ENCODE measurements around the gene SPAST.
A peak's percentile ranks its signal among the peaks of the same experiment; 100 is the strongest.
"Not testable (repeated sequence)": the region's sequence is repeated elsewhere in the genome, so short reads cannot be mapped to it uniquely, and the experiment has no call there.

SPAST gene

GRCh38 chr2:32063310-32064020 is at the start of gene SPAST:
Gene SPAST (plus strand): TSS chr2:32063556. CDS start chr2:32063832, 276 bp downstream.
- in situ Hi-C loops (cut with MboI; ENCODE audit: low pct_unique_long_range_greater_than_20kb, low sequenced_read_pairs), result no loop called here
- DNase-seq, result peak; percentile 99

- in situ Hi-C loops (cut with MboI; ENCODE audit: low pct_unique_long_range_greater_than_20kb, low sequenced_read_pairs); DNase-seq: not testable (repeated sequence)
Observed at GRCh38 chr2:32018789-32019482, 44.4 kb upstream of the SPAST start.

DNA sequence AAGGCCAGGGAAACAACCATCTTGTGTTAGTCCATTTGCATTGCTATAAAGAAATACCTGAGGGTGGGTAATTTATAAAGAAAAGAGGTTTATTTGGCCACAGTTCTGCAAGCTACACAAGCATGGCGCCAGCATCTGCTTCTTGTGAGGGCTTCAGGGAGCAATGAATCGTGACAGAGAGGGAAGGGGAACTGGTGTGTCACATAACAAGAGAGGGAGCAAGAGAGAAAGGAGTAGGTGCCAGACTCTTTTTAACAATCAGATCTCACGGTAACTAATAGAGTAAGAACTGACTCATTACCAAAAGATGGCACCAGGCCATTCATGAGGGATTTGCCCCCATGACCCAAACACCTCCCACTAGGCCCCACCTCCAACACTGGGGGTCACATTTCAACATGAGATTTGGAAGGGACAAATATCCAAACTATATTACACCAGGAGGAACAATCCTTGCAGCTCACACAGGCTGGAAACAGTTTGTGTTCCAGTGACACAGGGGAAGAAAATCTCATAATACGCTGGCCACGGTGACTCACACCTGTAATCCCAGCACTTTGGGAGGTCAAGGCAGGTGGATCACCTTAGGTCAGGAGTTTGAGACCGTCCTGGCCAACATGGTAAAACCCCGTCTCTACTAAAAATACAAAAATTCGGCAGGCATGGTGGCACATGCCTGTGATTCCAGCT is 29.0 kb upstream of the SPAST start:
- in situ Hi-C loops (cut with MboI; ENCODE audit: low pct_unique_long_range_greater_than_20kb, low sequenced_read_pairs); DNase-seq: not testable (repeated sequence)

GRCh38 chr2:32039447-32040219 is 23.7 kb upstream of the SPAST start, which contains the start of gene DPY30:
Gene DPY30 (minus strand): TSS chr2:32039805. CDS start chr2:32039456, 349 bp downstream.
- in situ Hi-C loops (cut with MboI; ENCODE audit: low pct_unique_long_range_greater_than_20kb, low sequenced_read_pairs), result no loop called here
- peak; percentile 93 for DNase-seq

- DNase-seq, result no peak
- in situ Hi-C loops (cut with MboI; ENCODE audit: low pct_unique_long_range_greater_than_20kb, low sequenced_read_pairs), result no loop called here
Observed at GRCh38 chr2:32043561-32043960, 19.8 kb upstream of the SPAST start.

- in situ Hi-C loops (cut with MboI; ENCODE audit: low pct_unique_long_range_greater_than_20kb, low sequenced_read_pairs), result no loop called here
Observed at GRCh38 chr2:32051836-32052439, 11.4 kb upstream of the SPAST start.

DNA sequence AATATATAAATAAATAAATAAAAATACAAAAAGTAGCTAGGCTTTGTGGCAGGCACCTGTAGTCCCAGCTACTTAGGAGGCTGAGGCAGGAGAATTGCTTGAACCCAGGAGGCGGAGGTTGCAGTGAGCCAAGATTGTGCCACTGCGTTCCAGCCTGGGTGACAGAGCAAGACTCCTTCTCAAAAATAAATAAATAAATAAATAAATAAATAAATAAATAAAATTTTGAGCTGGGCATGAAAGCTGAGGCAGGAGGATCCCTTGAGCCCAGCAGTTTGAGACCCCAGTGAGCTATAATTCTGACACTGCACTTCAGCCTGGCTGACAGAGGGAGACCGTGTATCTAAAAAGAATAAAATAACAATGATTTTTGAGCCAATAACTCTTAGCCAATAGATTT is 8.8 kb upstream of the SPAST start:
- DNase-seq; in situ Hi-C loops (cut with MboI; ENCODE audit: low pct_unique_long_range_greater_than_20kb, low sequenced_read_pairs): not testable (repeated sequence)

More at GRCh38 chr2:32051836-32052439, 11.4 kb upstream of the SPAST start:
- no peak for DNase-seq

DNA sequence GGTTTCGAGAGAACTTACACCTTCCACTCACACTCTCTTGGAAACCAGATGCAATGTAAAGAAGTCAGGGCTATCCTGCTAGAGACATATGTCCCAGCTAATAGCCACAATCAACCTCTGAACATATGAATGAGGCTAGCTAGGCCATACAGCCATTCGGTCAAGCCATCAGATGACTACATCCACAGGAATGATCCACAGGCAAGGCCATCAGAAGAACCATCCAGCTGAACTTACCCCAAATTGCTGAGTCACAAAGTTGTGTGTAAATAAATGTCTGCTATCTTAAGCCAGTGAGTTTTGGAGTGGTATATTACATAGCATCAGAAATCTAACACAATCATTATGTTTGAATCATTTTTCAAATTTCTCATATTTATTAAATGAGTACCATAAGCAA is 5.2 kb upstream of the SPAST start:
- in situ Hi-C loops (cut with MboI; ENCODE audit: low pct_unique_long_range_greater_than_20kb, low sequenced_read_pairs), result no loop called here
- DNase-seq, result no peak

- no peak for DNase-seq
Observed at GRCh38 chr2:32060266-32060665, 3.1 kb upstream of the SPAST start.

GRCh38 chr2:32061430-32061829 is 1.9 kb upstream of the SPAST start:
- in situ Hi-C loops (cut with MboI; ENCODE audit: low pct_unique_long_range_greater_than_20kb, low sequenced_read_pairs), result no loop called here
- no peak for DNase-seq

More at GRCh38 chr2:32060266-32060665, 3.1 kb upstream of the SPAST start:
- in situ Hi-C loops (cut with MboI; ENCODE audit: low pct_unique_long_range_greater_than_20kb, low sequenced_read_pairs), result no loop called here

GRCh38 chr2:32061973-32062861 is 1.1 kb upstream of the SPAST start:
- in situ Hi-C loops (cut with MboI; ENCODE audit: low pct_unique_long_range_greater_than_20kb, low sequenced_read_pairs), result no loop called here
- peak; percentile 57 for DNase-seq

- DNase-seq, result peak; percentile 37
Observed at GRCh38 chr2:32064021-32064601, 755 bp downstream of the SPAST start.

GRCh38 chr2:32064713-32065112 is 1.4 kb downstream of the SPAST start:
- in situ Hi-C loops (cut with MboI; ENCODE audit: low pct_unique_long_range_greater_than_20kb, low sequenced_read_pairs), result no loop called here

More at GRCh38 chr2:32064021-32064601, 755 bp downstream of the SPAST start:
- in situ Hi-C loops (cut with MboI; ENCODE audit: low pct_unique_long_range_greater_than_20kb, low sequenced_read_pairs), result no loop called here

DNA sequence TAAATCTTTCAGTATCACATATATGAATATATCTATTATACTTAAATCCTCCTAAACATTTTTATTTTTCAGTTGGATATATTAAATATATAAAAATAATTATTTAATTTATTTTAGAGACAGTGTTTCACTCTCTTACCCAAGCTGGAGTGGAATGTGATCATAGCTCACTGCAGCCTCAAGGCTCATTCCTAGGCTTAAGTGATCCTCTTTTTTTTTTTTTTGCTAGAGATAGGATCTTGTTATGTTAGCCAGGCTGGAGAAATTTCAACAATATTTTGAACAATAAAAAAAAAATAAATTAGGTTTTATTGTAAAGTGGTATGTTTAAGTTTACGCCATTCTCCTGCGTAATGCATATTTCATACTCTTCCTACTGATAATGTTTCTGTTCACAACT is 4.2 kb downstream of the SPAST start:
- in situ Hi-C loops (cut with MboI; ENCODE audit: low pct_unique_long_range_greater_than_20kb, low sequenced_read_pairs), result no loop called here
- no peak for DNase-seq

More at GRCh38 chr2:32064713-32065112, 1.4 kb downstream of the SPAST start:
- DNase-seq, result peak; percentile 2

GRCh38 chr2:32074134-32074506 is 10.8 kb downstream of the SPAST start:
- no peak for DNase-seq
- in situ Hi-C loops (cut with MboI; ENCODE audit: low pct_unique_long_range_greater_than_20kb, low sequenced_read_pairs), result no loop called here

DNA sequence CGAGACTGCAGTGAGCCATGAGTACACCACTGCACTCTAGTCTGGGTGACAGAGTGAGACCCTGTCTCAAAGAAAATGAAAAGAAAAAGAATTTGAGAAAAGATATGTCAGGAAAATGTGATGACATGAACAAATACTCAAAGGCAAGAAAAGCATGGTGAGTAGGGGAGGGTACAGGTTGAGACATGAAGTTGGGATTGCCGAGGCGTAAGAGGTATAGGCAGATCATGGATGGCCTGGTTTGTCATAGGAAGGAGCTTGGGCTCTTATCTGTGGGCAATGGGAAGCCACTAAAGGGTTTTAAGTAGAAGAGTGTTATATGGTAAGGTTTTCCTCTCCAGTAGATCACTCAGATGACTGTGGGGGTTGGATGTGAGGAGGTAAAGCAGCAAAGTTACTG is 32.3 kb downstream of the SPAST start:
- in situ Hi-C loops (cut with MboI; ENCODE audit: low pct_unique_long_range_greater_than_20kb, low sequenced_read_pairs), result no loop called here
- DNase-seq, result no peak

DNA sequence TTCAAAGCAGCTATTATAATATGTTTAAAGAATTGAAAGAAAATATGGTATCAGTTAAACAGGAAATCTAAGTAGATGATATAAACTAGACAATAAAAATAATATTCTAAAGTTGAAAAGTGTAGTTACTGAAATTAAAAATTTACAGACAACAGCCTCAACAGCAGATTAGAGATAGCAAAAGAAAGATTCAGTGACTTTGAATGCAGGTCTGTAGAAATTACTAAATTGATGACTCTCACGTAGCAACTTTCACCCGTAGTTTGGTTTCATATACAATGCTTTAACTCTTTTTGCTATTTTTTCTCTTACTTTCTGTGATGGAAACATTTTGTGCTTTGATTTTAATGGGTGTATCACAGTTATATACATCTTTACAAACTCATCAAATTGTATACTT is 44.8 kb downstream of the SPAST start:
- in situ Hi-C loops (cut with MboI; ENCODE audit: low pct_unique_long_range_greater_than_20kb, low sequenced_read_pairs), result no loop called here
- no peak for DNase-seq

All from KBM-7 (cell line).